Measurements from ENCODE around the gene ARID5A.

The ARID5A gene

GRCh38 chr2:96500385-96501066, 36.0 kb upstream of the ARID5A start:
- Histone ChIP-seq H3K23ac (ENCODE audit: low read length) (no peak overlapping the region), H2BK120ac (ENCODE audit: low read depth, low read length) (no peak overlapping the region), H3K4me1 (ENCODE audit: control insufficient read depth, low read depth, low read length) (no peaks in the 10 kb centered on the region), H4K5ac (ENCODE audit: low read length) (no peak overlapping the region), H3K9ac (ENCODE audit: low read length) (no peak overlapping the region), H3K79me2 (ENCODE audit: control insufficient read depth, insufficient read depth, low read length) (no peaks in the 10 kb centered on the region), H3K79me1 (ENCODE audit: low read length) (no peaks in the 10 kb centered on the region), H3K4me3 (ENCODE audit: low read length) (no peak overlapping the region), H4K8ac (ENCODE audit: low read depth, low read length) (no peak overlapping the region), H3K27me3 (ENCODE audit: insufficient read depth, low read length, poor library complexity) (no peaks in the 10 kb centered on the region), H2BK15ac (replicated peaks; ENCODE audit: low read depth) (no peak overlapping the region), H3K36me3 (ENCODE audit: control insufficient read depth, insufficient read depth, low read length) (no peaks in the 10 kb centered on the region), H3K56ac (ENCODE audit: low read length) (no peak overlapping the region), H3K4ac (ENCODE audit: low read depth, low read length) (no peak overlapping the region), H3K27ac (ENCODE audit: low read depth, low read length) (no peak overlapping the region), H2BK5ac (ENCODE audit: low read length) (no peak overlapping the region), H2AK5ac (ENCODE audit: low read length) (no peak overlapping the region), H3K4me2 (ENCODE audit: low read length) (no peak overlapping the region), H3K18ac (ENCODE audit: low read length) (no peak overlapping the region)
- no CpG with 5 or more reads among the region's 64 CpGs for WGBS (ENCODE audit: extremely low coverage, insufficient coverage, low lambda C conversion rate)
- no peak for DNase-seq

GRCh38 chr2:96501471-96501874, 35.1 kb upstream of the ARID5A start:
- Histone ChIP-seq H4K8ac (ENCODE audit: low read depth, low read length) (no peak overlapping the region), H3K4me1 (ENCODE audit: control insufficient read depth, low read depth, low read length) (no peaks in the 10 kb centered on the region), H3K4me2 (ENCODE audit: low read length) (no peak overlapping the region), H3K79me1 (ENCODE audit: low read length) (no peaks in the 10 kb centered on the region), H2BK120ac (ENCODE audit: low read depth, low read length) (no peak overlapping the region), H3K36me3 (ENCODE audit: control insufficient read depth, insufficient read depth, low read length) (no peaks in the 10 kb centered on the region), H3K56ac (ENCODE audit: low read length) (no peak overlapping the region), H3K18ac (ENCODE audit: low read length) (no peak overlapping the region), H2BK15ac (replicated peaks; ENCODE audit: low read depth) (no peak overlapping the region), H3K23ac (ENCODE audit: low read length) (no peak overlapping the region), H3K4me3 (ENCODE audit: low read length) (no peak overlapping the region), H3K27ac (ENCODE audit: low read depth, low read length) (no peak overlapping the region), H2BK5ac (ENCODE audit: low read length) (no peak overlapping the region), H3K9ac (ENCODE audit: low read length) (no peak overlapping the region), H2AK5ac (ENCODE audit: low read length) (no peak overlapping the region), H4K5ac (ENCODE audit: low read length) (no peak overlapping the region), H3K4ac (ENCODE audit: low read depth, low read length) (no peak overlapping the region), H3K79me2 (ENCODE audit: control insufficient read depth, insufficient read depth, low read length) (no peaks in the 10 kb centered on the region), H3K27me3 (ENCODE audit: insufficient read depth, low read length, poor library complexity) (no peaks in the 10 kb centered on the region)
- no peak for DNase-seq
- no CpG with 5 or more reads among the region's 2 CpGs for WGBS (ENCODE audit: extremely low coverage, insufficient coverage, low lambda C conversion rate)

DNA sequence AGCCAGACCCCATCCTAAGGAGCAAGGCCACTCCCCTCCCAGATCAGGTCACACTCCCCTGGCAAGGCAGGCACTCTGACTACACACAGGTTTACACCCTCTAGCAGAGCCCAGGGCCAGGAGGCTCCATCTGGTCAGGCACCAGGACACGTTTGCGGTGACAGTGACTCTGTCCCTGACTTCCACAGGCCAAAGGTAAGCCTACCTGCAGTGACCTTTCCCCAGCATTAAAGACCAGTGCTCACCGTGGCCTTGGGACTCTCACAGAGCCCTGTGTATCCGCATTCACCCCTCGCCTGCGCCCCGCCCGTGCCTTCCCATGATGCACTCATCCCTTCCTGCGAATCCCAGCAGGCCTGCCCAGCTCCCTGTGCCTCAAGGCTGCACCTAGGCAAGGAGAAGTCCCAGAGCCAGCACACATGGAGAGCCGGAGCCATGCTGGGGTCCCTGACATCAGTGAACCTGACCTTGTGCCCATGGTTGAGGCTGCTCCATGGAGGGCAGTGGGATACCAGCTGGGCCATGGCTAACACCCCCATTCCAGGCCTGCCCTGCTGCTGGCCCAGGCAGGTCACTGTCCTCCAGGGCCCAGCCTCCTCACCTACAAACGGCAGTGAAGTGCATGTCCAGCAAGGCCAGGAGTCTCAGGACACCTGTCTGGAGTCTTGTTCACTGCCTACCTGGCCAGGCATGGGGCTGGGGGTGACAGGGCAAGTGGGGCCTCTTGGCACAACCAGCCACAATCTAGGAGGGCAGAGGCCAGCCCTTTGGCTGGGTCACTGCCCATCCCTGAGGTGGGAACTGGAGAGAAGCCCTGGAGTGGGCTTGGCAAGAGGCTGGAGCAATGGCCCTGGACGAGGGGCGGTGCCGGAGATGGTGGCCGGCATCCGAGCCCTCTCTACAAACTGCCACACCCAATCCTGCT, 34.4 kb upstream of the ARID5A start:
- Histone ChIP-seq H3K18ac (ENCODE audit: low read length) (no peak overlapping the region), H3K56ac (ENCODE audit: low read length) (peak overlapping the region; percentile 70), H3K79me1 (ENCODE audit: low read length) (no peaks in the 10 kb centered on the region), H2BK5ac (ENCODE audit: low read length) (no peak overlapping the region), H3K4me1 (ENCODE audit: control insufficient read depth, low read depth, low read length) (no peaks in the 10 kb centered on the region), H4K8ac (ENCODE audit: low read depth, low read length) (no peak overlapping the region), H2AK5ac (ENCODE audit: low read length) (no peak overlapping the region), H3K4me3 (ENCODE audit: low read length) (no peak overlapping the region), H3K27ac (ENCODE audit: low read depth, low read length) (no peak overlapping the region), H2BK15ac (replicated peaks; ENCODE audit: low read depth) (no peak overlapping the region), H3K23ac (ENCODE audit: low read length) (no peak overlapping the region), H3K4ac (ENCODE audit: low read depth, low read length) (no peak overlapping the region), H3K4me2 (ENCODE audit: low read length) (no peak overlapping the region), H2BK120ac (ENCODE audit: low read depth, low read length) (no peak overlapping the region), H4K5ac (ENCODE audit: low read length) (no peak overlapping the region), H3K9ac (ENCODE audit: low read length) (no peak overlapping the region), H3K27me3 (ENCODE audit: insufficient read depth, low read length, poor library complexity) (no peaks in the 10 kb centered on the region), H3K79me2 (ENCODE audit: control insufficient read depth, insufficient read depth, low read length) (no peaks in the 10 kb centered on the region), H3K36me3 (ENCODE audit: control insufficient read depth, insufficient read depth, low read length) (no peaks in the 10 kb centered on the region)
- no peak for DNase-seq
- WGBS (ENCODE audit: extremely low coverage, insufficient coverage, low lambda C conversion rate) = no CpG with 5 or more reads among the region's 16 CpGs

GRCh38 chr2:96502891-96503636, 33.5 kb upstream of the ARID5A start:
- H3K36me3 ChIP-seq (ENCODE audit: control insufficient read depth, insufficient read depth, low read length) = no peaks in the 10 kb centered on the region
- H3K4me2 ChIP-seq (ENCODE audit: low read length) = no peak overlapping the region
- no peak for DNase-seq
- H3K79me2 ChIP-seq (ENCODE audit: control insufficient read depth, insufficient read depth, low read length) = no peaks in the 10 kb centered on the region
- no peak overlapping the region for H3K18ac ChIP-seq (ENCODE audit: low read length)
- H3K4ac ChIP-seq (ENCODE audit: low read depth, low read length) = no peak overlapping the region
- no peak overlapping the region for H2AK5ac ChIP-seq (ENCODE audit: low read length)
- no peak overlapping the region for H2BK120ac ChIP-seq (ENCODE audit: low read depth, low read length)
- no peak overlapping the region for H2BK5ac ChIP-seq (ENCODE audit: low read length)
- no peaks in the 10 kb centered on the region for H3K79me1 ChIP-seq (ENCODE audit: low read length)
- H2BK15ac ChIP-seq (replicated peaks; ENCODE audit: low read depth) = no peak overlapping the region
- no peaks in the 10 kb centered on the region for H3K4me1 ChIP-seq (ENCODE audit: control insufficient read depth, low read depth, low read length)
- no peak overlapping the region for H4K5ac ChIP-seq (ENCODE audit: low read length)
- WGBS (ENCODE audit: extremely low coverage, insufficient coverage, low lambda C conversion rate) = no CpG with 5 or more reads among the region's 13 CpGs
- no peak overlapping the region for H3K9ac ChIP-seq (ENCODE audit: low read length)
- H3K27ac ChIP-seq (ENCODE audit: low read depth, low read length) = no peak overlapping the region
- no peak overlapping the region for H3K4me3 ChIP-seq (ENCODE audit: low read length)
- no peak overlapping the region for H3K23ac ChIP-seq (ENCODE audit: low read length)
- no peak overlapping the region for H3K56ac ChIP-seq (ENCODE audit: low read length)
- no peaks in the 10 kb centered on the region for H3K27me3 ChIP-seq (ENCODE audit: insufficient read depth, low read length, poor library complexity)
- H4K8ac ChIP-seq (ENCODE audit: low read depth, low read length) = no peak overlapping the region

DNA sequence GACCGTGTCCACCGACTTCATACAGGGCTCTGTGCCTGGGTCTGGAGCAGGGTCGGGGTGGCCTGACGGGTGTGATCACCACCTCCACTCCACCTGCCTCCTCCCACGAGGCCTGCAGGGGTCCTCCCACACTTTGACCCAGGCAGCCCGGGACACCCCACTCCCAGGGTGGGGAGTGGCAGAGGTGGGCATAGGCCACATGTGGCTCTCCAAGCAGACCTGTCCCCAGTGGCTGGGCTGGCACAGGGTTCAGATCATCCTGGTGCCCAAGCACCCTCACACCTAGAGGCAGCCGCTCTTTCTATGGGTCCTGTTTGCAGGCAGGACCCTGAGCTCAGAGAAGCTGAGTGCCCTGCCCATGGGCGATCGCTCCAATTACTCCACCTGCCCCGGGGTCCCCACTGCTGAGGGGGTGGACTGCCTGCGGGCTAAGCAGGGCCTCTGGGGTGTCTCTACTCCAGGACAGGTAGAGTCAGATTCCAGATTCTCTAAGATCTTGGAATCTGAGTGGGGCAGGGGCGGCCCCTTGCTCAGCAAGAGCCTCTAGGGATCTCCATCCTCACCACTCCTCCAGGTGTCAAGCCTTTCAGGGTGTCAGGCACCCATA, 32.8 kb upstream of the ARID5A start:
- Histone ChIP-seq H3K4ac (ENCODE audit: low read depth, low read length) (no peak overlapping the region), H3K27me3 (ENCODE audit: insufficient read depth, low read length, poor library complexity) (no peaks in the 10 kb centered on the region), H3K4me3 (ENCODE audit: low read length) (no peak overlapping the region), H3K79me2 (ENCODE audit: control insufficient read depth, insufficient read depth, low read length) (no peaks in the 10 kb centered on the region), H3K23ac (ENCODE audit: low read length) (no peak overlapping the region), H2BK15ac (replicated peaks; ENCODE audit: low read depth) (no peak overlapping the region), H4K5ac (ENCODE audit: low read length) (no peak overlapping the region), H4K8ac (ENCODE audit: low read depth, low read length) (no peak overlapping the region), H2AK5ac (ENCODE audit: low read length) (no peak overlapping the region), H3K27ac (ENCODE audit: low read depth, low read length) (no peak overlapping the region), H3K36me3 (ENCODE audit: control insufficient read depth, insufficient read depth, low read length) (no peaks in the 10 kb centered on the region), H3K79me1 (ENCODE audit: low read length) (no peaks in the 10 kb centered on the region), H2BK120ac (ENCODE audit: low read depth, low read length) (no peak overlapping the region), H3K4me1 (ENCODE audit: control insufficient read depth, low read depth, low read length) (no peaks in the 10 kb centered on the region), H3K4me2 (ENCODE audit: low read length) (no peak overlapping the region), H3K18ac (ENCODE audit: low read length) (no peak overlapping the region), H3K9ac (ENCODE audit: low read length) (no peak overlapping the region), H2BK5ac (ENCODE audit: low read length) (no peak overlapping the region), H3K56ac (ENCODE audit: low read length) (no peak overlapping the region)
- no peak for DNase-seq
- WGBS (ENCODE audit: extremely low coverage, insufficient coverage, low lambda C conversion rate) = no CpG with 5 or more reads among the region's 12 CpGs
